ENCODE measurements around the gene BABAM2. TPM values are rescaled to one million over a fixed set of nuclear protein-coding genes. Genes with fewer than 3 reads are reported as not detected.

Gene BABAM2
- total and polyA plus RNA-seq, 5 donors: 45.2 to 65.2 (median 64.0) TPM

DNA sequence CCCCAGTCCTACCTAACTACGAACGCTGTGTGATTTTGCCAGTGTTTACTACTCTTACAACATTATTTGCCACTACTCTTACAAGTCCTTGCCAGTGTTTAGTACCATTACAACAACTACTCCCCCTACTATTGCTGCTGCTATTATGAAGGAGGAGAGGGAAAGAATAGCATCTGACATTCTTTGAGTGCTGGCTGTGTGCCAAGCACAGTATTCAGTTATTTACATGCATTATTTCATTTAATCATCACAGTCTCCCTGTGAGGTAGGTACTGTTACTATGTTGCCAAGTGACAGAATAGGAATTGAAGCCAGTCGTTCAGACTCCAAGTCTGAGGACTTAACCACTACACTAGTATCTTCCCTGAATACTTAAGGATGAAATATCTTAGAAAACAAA, 316.2 kb downstream of the BABAM2 start:
- Histone ChIP-seq H3K27ac (ENCODE audit: low read length) (no peak overlapping the region), H3K4me3 (ENCODE audit: low read length) (no peak overlapping the region), H3K9me3 (ENCODE audit: control insufficient read depth, low read length) (no peaks in the 10 kb centered on the region), H3K4me1 (ENCODE audit: control insufficient read depth, insufficient read depth, low read length) (peaks cover under 1% of the 10 kb centered on the region), H3K27me3 (ENCODE audit: control insufficient read depth, insufficient read depth) (no peaks in the 10 kb centered on the region)
- WGBS: 78% methylated on average over 3 of the region's 3 CpGs
- intact Hi-C loops (cut with DNase I): no loop called here
- DNase-seq (no peak), ATAC-seq (no peak)

- no peak overlapping the region for H3K4me3 ChIP-seq (ENCODE audit: low read length)
- WGBS: 83% methylated on average over 3 of the region's 3 CpGs
- intact Hi-C loops (cut with DNase I): no loop called here
- DNase-seq (no peak), ATAC-seq (no peak)
- H3K27me3 ChIP-seq (ENCODE audit: control insufficient read depth, insufficient read depth): no peaks in the 10 kb centered on the region
- H3K9me3 ChIP-seq (ENCODE audit: control insufficient read depth, low read length): no peaks in the 10 kb centered on the region
- no peak overlapping the region for H3K27ac ChIP-seq (ENCODE audit: low read length)
- H3K4me1 ChIP-seq (ENCODE audit: control insufficient read depth, insufficient read depth, low read length): no peaks in the 10 kb centered on the region
Observed at GRCh38 chr2:28209261-28209691, 318.7 kb downstream of the BABAM2 start.

DNA sequence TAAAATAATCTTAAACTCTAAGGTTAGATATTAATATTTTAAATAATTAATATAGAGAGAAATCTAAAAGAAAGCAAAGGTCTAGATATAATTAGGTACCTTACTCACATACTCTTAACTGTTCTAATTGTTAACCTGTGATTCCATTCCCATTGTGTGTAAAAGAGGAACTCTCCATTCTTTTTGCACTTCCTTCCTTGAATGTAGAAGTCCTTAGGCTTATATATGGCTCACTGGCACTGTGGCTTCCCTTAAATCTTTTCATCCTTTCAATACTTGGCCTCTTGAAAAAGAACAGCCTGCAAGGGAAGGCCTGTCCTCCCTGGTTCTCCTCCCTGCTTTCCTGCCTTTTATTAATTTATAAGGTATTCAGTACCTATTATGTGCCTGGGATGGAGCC, 319.3 kb downstream of the BABAM2 start:
- DNase-seq (no peak), ATAC-seq (no peak)
- no peaks in the 10 kb centered on the region for H3K9me3 ChIP-seq (ENCODE audit: control insufficient read depth, low read length)
- H3K27me3 ChIP-seq (ENCODE audit: control insufficient read depth, insufficient read depth): no peaks in the 10 kb centered on the region
- H3K4me1 ChIP-seq (ENCODE audit: control insufficient read depth, insufficient read depth, low read length): no peaks in the 10 kb centered on the region
- intact Hi-C loops (cut with DNase I): no loop called here
- H3K27ac ChIP-seq (ENCODE audit: low read length): no peak overlapping the region
- no peak overlapping the region for H3K4me3 ChIP-seq (ENCODE audit: low read length)

GRCh38 chr2:28210535-28210934, 320.0 kb downstream of the BABAM2 start:
- 94% methylated on average over 1 of the region's 1 CpG for WGBS
- intact Hi-C loops (cut with DNase I): no loop called here
- no peaks in the 10 kb centered on the region for H3K9me3 ChIP-seq (ENCODE audit: control insufficient read depth, low read length)
- H3K4me3 ChIP-seq (ENCODE audit: low read length): no peak overlapping the region
- DNase-seq (no peak), ATAC-seq (no peak)
- H3K27me3 ChIP-seq (ENCODE audit: control insufficient read depth, insufficient read depth): no peaks in the 10 kb centered on the region
- H3K27ac ChIP-seq (ENCODE audit: low read length): no peak overlapping the region
- H3K4me1 ChIP-seq (ENCODE audit: control insufficient read depth, insufficient read depth, low read length): no peaks in the 10 kb centered on the region

DNA sequence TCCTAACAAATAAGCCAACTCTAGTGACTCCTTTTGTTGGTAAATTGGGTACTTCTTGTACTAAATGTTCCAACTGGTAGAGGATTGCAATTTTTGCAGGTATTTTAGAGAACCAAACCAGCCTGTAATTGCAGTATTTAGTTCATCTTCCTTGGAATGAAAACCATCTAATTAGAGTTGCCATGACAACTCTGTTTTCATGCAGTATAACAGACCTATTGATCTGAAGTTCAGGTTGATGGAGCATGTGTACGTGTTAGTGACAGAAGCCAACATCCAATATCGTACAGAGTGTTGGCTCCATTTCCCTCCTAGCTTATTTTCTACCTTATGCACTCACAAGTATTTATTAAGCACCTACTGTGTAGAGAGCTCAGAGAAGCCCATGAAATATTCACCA, 325.8 kb downstream of the BABAM2 start:
- no peak overlapping the region for H3K4me3 ChIP-seq (ENCODE audit: low read length)
- WGBS: 78% methylated on average over 2 of the region's 2 CpGs
- DNase-seq: no peak
- no peaks in the 10 kb centered on the region for H3K27me3 ChIP-seq (ENCODE audit: control insufficient read depth, insufficient read depth)
- peaks cover 1% of the 10 kb centered on the region for H3K4me1 ChIP-seq (ENCODE audit: control insufficient read depth, insufficient read depth, low read length)
- intact Hi-C loops (cut with DNase I): no loop called here
- ATAC-seq: no peak
- no peak overlapping the region for H3K27ac ChIP-seq (ENCODE audit: low read length)
- H3K9me3 ChIP-seq (ENCODE audit: control insufficient read depth, low read length): no peaks in the 10 kb centered on the region

DNA sequence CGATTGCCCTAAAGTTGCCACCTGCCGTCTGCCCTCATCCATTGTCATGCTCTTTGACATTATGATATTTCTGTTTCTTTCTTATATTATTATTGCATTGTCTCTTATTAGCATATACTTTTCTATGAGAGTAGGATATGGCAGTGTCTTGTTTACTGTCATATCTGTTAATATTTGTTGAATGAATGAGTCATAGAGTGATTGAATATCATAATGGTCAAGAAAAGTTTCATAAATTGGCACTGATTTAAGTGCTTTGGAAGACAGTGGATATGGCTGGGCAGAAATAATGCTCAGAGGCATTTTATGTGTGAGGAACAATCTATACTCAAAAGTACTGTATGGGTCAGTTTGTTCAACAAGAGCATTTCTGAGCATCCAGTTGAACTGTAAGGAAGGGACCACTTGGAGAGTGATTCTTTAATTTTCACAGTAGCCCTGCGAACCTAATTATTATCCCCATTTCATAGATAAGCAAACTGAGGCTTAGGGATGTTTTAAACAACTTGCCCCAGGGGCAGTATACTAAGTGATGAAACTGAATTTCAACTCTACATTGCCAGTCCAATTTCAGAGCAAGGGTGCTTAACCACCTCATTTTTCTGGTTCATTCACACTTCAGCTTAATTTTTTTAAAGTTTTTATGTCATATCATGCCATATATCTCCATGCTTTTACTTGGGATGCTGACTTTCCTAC, 326.7 kb downstream of the BABAM2 start:
- WGBS: 83% methylated on average over 3 of the region's 3 CpGs
- H3K27ac ChIP-seq (ENCODE audit: low read length): no peak overlapping the region
- DNase-seq (no peak), ATAC-seq (no peak)
- peaks cover 1% of the 10 kb centered on the region for H3K4me1 ChIP-seq (ENCODE audit: control insufficient read depth, insufficient read depth, low read length)
- intact Hi-C loops (cut with DNase I): no loop called here
- no peak overlapping the region for H3K4me3 ChIP-seq (ENCODE audit: low read length)
- no peaks in the 10 kb centered on the region for H3K9me3 ChIP-seq (ENCODE audit: control insufficient read depth, low read length)
- no peaks in the 10 kb centered on the region for H3K27me3 ChIP-seq (ENCODE audit: control insufficient read depth, insufficient read depth)

DNA sequence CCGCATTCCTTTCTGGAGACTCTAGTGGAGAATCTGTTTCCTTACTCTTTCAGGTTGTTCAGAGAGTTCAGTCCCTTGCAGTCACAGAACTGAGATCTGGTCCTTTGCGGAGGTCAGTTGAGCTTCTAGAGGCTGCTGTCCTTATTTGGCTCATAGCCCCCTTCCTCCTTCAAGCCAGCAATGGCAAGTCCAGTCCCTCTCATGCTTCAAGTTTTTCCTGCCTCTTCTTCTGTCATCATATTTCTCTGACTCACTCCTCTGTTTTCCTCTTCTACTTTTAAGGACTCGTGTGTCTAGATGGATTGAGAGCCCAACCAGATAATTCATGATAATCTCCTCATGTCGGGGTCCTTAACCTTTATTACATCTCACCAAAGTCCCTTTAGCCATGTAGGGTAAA, 328.6 kb downstream of the BABAM2 start:
- no peak for ATAC-seq
- H3K27me3 ChIP-seq (ENCODE audit: control insufficient read depth, insufficient read depth): no peaks in the 10 kb centered on the region
- no peaks in the 10 kb centered on the region for H3K9me3 ChIP-seq (ENCODE audit: control insufficient read depth, low read length)
- H3K4me1 ChIP-seq (ENCODE audit: control insufficient read depth, insufficient read depth, low read length): peaks cover 3% of the 10 kb centered on the region
- H3K27ac ChIP-seq (ENCODE audit: low read length): no peak overlapping the region
- intact Hi-C loops (cut with DNase I): no loop called here
- no peak overlapping the region for H3K4me3 ChIP-seq (ENCODE audit: low read length)
- no peak for DNase-seq
- WGBS: 78% methylated on average over 4 of the region's 4 CpGs

DNA sequence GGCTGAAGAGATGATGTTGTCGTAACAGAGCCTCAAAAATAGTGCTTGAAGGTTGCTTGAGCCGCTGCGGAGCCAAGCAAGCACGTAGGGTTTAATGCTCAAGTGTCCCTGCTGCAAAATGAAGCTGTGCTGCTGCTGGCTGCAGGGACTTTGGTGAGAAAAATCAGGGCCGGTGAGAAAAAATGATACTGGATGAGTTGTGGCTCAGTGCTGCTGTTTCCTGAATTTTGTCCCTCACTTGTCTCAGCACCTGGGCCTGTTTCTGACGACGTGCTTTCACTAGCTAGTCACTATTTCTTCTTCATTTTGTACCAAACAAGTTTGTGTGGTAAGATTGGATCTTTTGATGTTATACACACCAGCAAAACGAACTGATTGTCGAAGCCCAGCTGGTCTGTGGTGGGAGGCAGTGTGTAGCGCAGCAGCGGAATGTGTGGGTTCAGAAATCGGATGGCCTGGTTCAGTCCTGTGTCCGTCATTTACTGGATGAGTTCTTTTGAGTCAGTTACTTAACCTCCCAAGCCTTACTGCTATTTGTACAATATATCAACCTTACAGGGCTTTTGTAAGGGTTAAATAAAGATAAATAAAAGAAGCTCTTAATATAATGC, 329.3 kb downstream of the BABAM2 start:
- H3K27ac ChIP-seq (ENCODE audit: low read length): no peak overlapping the region
- H3K27me3 ChIP-seq (ENCODE audit: control insufficient read depth, insufficient read depth): no peaks in the 10 kb centered on the region
- H3K4me1 ChIP-seq (ENCODE audit: control insufficient read depth, insufficient read depth, low read length): peaks cover 3% of the 10 kb centered on the region
- DNase-seq: no peak
- ATAC-seq: no peak
- WGBS: 82% methylated on average over 13 of the region's 13 CpGs
- H3K4me3 ChIP-seq (ENCODE audit: low read length): no peak overlapping the region
- no peaks in the 10 kb centered on the region for H3K9me3 ChIP-seq (ENCODE audit: control insufficient read depth, low read length)
- intact Hi-C loops (cut with DNase I): no loop called here

- H3K27ac ChIP-seq (ENCODE audit: low read length): no peak overlapping the region
- intact Hi-C loops (cut with DNase I): no loop called here
- WGBS: 59% methylated on average over 9 of the region's 9 CpGs
- H3K9me3 ChIP-seq (ENCODE audit: control insufficient read depth, low read length): no peaks in the 10 kb centered on the region
- H3K27me3 ChIP-seq (ENCODE audit: control insufficient read depth, insufficient read depth): no peaks in the 10 kb centered on the region
- H3K4me3 ChIP-seq (ENCODE audit: low read length): no peak overlapping the region
- ATAC-seq: peak; percentile 30 to 52
- peaks cover 2% of the 10 kb centered on the region for H3K4me1 ChIP-seq (ENCODE audit: control insufficient read depth, insufficient read depth, low read length)
- peak in 1 of 3 donors; percentile 25 for DNase-seq
Observed at GRCh38 chr2:28224648-28225472, 334.3 kb downstream of the BABAM2 start.

GRCh38 chr2:28225473-28226080, 335.0 kb downstream of the BABAM2 start:
- ATAC-seq (no peak), DNase-seq (no peak)
- H3K27ac ChIP-seq (ENCODE audit: low read length): no peak overlapping the region
- intact Hi-C loops (cut with DNase I): no loop called here
- no peaks in the 10 kb centered on the region for H3K9me3 ChIP-seq (ENCODE audit: control insufficient read depth, low read length)
- peaks cover 2% of the 10 kb centered on the region for H3K4me1 ChIP-seq (ENCODE audit: control insufficient read depth, insufficient read depth, low read length)
- no peaks in the 10 kb centered on the region for H3K27me3 ChIP-seq (ENCODE audit: control insufficient read depth, insufficient read depth)
- H3K4me3 ChIP-seq (ENCODE audit: low read length): no peak overlapping the region
- WGBS: 65% methylated on average over 3 of the region's 3 CpGs

DNA sequence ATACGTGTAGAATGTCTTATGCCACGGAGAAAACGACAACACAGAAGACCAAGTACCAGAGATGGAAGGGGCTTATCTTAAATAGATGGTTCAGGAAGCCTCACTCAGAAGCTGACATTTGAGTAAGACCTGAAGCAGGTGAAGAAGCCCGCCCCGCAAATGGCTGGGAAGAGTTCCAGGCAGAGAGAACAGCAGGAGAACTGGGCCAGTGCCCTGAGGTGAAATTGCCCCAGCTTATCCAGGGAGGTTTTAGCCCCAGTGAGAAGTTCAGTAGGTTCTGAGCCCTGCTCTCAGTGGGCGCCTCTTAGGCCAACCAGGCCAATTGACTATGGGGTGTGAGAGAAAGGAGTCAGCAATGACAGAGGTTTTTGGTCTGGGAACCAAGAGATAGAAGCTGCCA, 336.0 kb downstream of the BABAM2 start:
- no peak overlapping the region for H3K4me3 ChIP-seq (ENCODE audit: low read length)
- H3K4me1 ChIP-seq (ENCODE audit: control insufficient read depth, insufficient read depth, low read length): peaks cover 7% of the 10 kb centered on the region
- no peaks in the 10 kb centered on the region for H3K9me3 ChIP-seq (ENCODE audit: control insufficient read depth, low read length)
- no peak for ATAC-seq
- 98% methylated on average over 6 of the region's 6 CpGs for WGBS
- no peak for DNase-seq
- H3K27ac ChIP-seq (ENCODE audit: low read length): no peak overlapping the region
- no peaks in the 10 kb centered on the region for H3K27me3 ChIP-seq (ENCODE audit: control insufficient read depth, insufficient read depth)
- intact Hi-C loops (cut with DNase I): no loop called here

Data from right cardiac atrium (tissue), 5 donors.